Measurements from ENCODE around the gene PPRC1.

- TF ChIP-seq CTCF (IDR thresholded peaks at IDR 0.05) = no peak
- TF ChIP-seq AR (CRISPR knock-in tag; IDR thresholded peaks at IDR 0.05) = no peak
- no peak for TF ChIP-seq CREB1 (CRISPR knock-in tag; IDR thresholded peaks at IDR 0.05)
- TF ChIP-seq, protein P1, sequence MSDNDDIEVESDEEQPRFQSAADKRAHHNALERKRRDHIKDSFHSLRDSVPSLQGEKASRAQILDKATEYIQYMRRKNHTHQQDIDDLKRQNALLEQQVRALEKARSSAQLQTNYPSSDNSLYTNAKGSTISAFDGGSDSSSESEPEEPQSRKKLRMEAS (CRISPR knock-in tag; IDR thresholded peaks at IDR 0.05) = no peak
- no peak for TF ChIP-seq ZNF138 (CRISPR knock-in tag; conservative IDR thresholded peaks at IDR 0.05)
- TF ChIP-seq ZNF121 (CRISPR knock-in tag; IDR thresholded peaks at IDR 0.05) = no peak
- TF ChIP-seq GABPB1 (CRISPR knock-in tag; IDR thresholded peaks at IDR 0.05) = no peak
- TF ChIP-seq FOXK1 (CRISPR knock-in tag; IDR thresholded peaks at IDR 0.05) = no peak
- no peak for TF ChIP-seq SP1 (CRISPR knock-in tag; conservative IDR thresholded peaks at IDR 0.05)
Measured at GRCh38 chr10:102111276-102111675, 21.6 kb upstream of the PPRC1 start.

Data from WTC11 (cell line).